GM23338 (cell line): ENCODE measurements around the gene SLC39A11. TPM values are rescaled to one million over a fixed set of nuclear protein-coding genes. Genes with fewer than 3 reads are reported as not detected.

ENCODE experiments used
- ATAC-seq: fragments of 200-7000 bp; cut with Tn5 transposase; 3 replicates; pipeline ENCODE4 v1.9.1; 2020
- DNase-seq: peaks from one replicate; pipeline ENCODE4 v3.0.0-alpha.2; 2015; ENCODE audit warnings: low spot score
- H2AFZ ChIP-seq: fragments of 200-600 bp; sonication (generic); 2 replicates; pipeline ENCODE4 v1.8.0; 2016; ENCODE audit warnings: antibody characterized with exemption, mild to moderate bottlenecking, moderate library complexity
- H3F3A ChIP-seq: fragments of 200-600 bp; sonication (generic); replicated peaks from 2 replicates; pipeline ENCODE4 v1.8.0; 2017; ENCODE audit warnings: antibody characterized with exemption, mixed run types, low read depth
- H3K27ac ChIP-seq: fragments of 200-600 bp; sonication (generic); 2 replicates; pipeline ENCODE4 v1.6.1; 2016; ENCODE audit warnings: low read depth
- H3K27me3 ChIP-seq: fragments of 200-600 bp; sonication (generic); 2 replicates; pipeline ENCODE4 v1.8.0; 2016; ENCODE audit warnings: mild to moderate bottlenecking, mixed run types, moderate library complexity; ENCODE audit not compliant: insufficient read depth
- H3K36me3 ChIP-seq: fragments of 200-600 bp; sonication (generic); 2 replicates; pipeline ENCODE4 v1.8.0; 2016; ENCODE audit warnings: mild to moderate bottlenecking; ENCODE audit not compliant: insufficient read depth
- H3K4me1 ChIP-seq: fragments of 200-600 bp; sonication (generic); 2 replicates; pipeline ENCODE4 v1.8.0; 2016; ENCODE audit warnings: mild to moderate bottlenecking, moderate library complexity; ENCODE audit not compliant: insufficient read depth
- H3K4me2 ChIP-seq: fragments of 200-600 bp; sonication (generic); 2 replicates; pipeline ENCODE4 v1.7.1; 2017; ENCODE audit warnings: mixed run types
- H3K4me3 ChIP-seq: fragments of 200-600 bp; sonication (generic); 2 replicates; pipeline ENCODE4 v1.6.1; 2016; ENCODE audit warnings: mixed run types
- H3K79me2 ChIP-seq: fragments of 200-600 bp; sonication (generic); replicated peaks from 2 replicates; pipeline ENCODE4 v1.8.0; 2017; ENCODE audit warnings: mild to moderate bottlenecking; ENCODE audit not compliant: insufficient read depth
- H3K9me2 ChIP-seq: fragments of 200-600 bp; sonication (generic); 2 replicates; pipeline ENCODE4 v1.8.0; 2017; ENCODE audit not compliant: insufficient read depth
- H4K20me1 ChIP-seq: fragments of 200-600 bp; sonication (generic); replicated peaks from 2 replicates; pipeline ENCODE4 v1.8.0; 2017; ENCODE audit warnings: mild to moderate bottlenecking; ENCODE audit not compliant: insufficient read depth
- H3K27ac Mint-ChIP-seq: 2 replicates; pipeline ENCODE4 v1.8.0; 2020; ENCODE audit warnings: inconsistent platforms, mild to moderate bottlenecking, moderate library complexity, mixed read lengths
- H3K27me3 Mint-ChIP-seq: 3 replicates; pipeline ENCODE4 v1.8.0; 2022; ENCODE audit warnings: low read depth, mild to moderate bottlenecking, moderate library complexity, mixed read lengths, inconsistent platforms; ENCODE audit not compliant: insufficient read depth, poor library complexity
- H3K36me3 Mint-ChIP-seq: 3 replicates; pipeline ENCODE4 v1.8.0; 2021; ENCODE audit warnings: low read depth, mild to moderate bottlenecking, inconsistent platforms, moderate library complexity, mixed read lengths
- H3K4me1 Mint-ChIP-seq: 3 replicates; pipeline ENCODE4 v1.8.0; 2020; ENCODE audit warnings: mild to moderate bottlenecking, inconsistent platforms, mixed read lengths
- H3K4me3 Mint-ChIP-seq: 3 replicates; pipeline ENCODE4 v1.8.0; 2021; ENCODE audit warnings: moderate library complexity, mild to moderate bottlenecking, inconsistent platforms, mixed read lengths
- H3K9me3 Mint-ChIP-seq: 3 replicates; pipeline ENCODE4 v1.8.0; 2020; ENCODE audit warnings: moderate library complexity, mild to moderate bottlenecking, inconsistent platforms, mixed read lengths
- CREB1 ChIP-seq: fragments of 250-450 bp; sonication (Bioruptor Pico); IDR thresholded peaks from 2 replicates; pipeline ENCODE4 v1.5.0; 2020; ENCODE audit warnings: low read depth, mild to moderate bottlenecking, moderate library complexity
- CTCF ChIP-seq, 2 experiments: fragments of 200-600 bp in 1 of 2; sonication (generic) in 1 of 2; conservative IDR thresholded peaks; 2 replicates each; pipeline versions ENCODE4 v1.5.1 to v1.6.1; 2016 to 2017; ENCODE audit warnings: antibody characterized with exemption in 2 of 2, low read depth in 2 of 2, mild to moderate bottlenecking in 2 of 2, moderate library complexity in 1 of 2
- EZH2 ChIP-seq: fragments of 200-600 bp; sonication (generic); IDR thresholded peaks from one replicate; pipeline ENCODE4 v1.8.0; 2017; ENCODE audit warnings: antibody characterized with exemption, mild to moderate bottlenecking, low read depth; ENCODE audit not compliant: unreplicated experiment
- EZH2phosphoT487 ChIP-seq: fragments of 200-600 bp; sonication (generic); IDR thresholded peaks from one replicate; pipeline ENCODE4 v1.8.1; 2018; ENCODE audit warnings: antibody characterized with exemption; ENCODE audit not compliant: unreplicated experiment
- JUNB ChIP-seq: IDR thresholded peaks from one replicate; pipeline ENCODE4 v1.6.1; 2016; ENCODE audit warnings: antibody characterized with exemption; ENCODE audit not compliant: unreplicated experiment
- NANOG ChIP-seq: IDR thresholded peaks from 2 replicates; pipeline ENCODE4 v1.6.1; 2016; ENCODE audit warnings: antibody characterized with exemption, borderline replicate concordance
- POLR2AphosphoS5 ChIP-seq: IDR thresholded peaks from 2 replicates; pipeline ENCODE4 v1.6.1; 2016; ENCODE audit warnings: antibody characterized with exemption, low read depth
- STAT1 ChIP-seq: IDR thresholded peaks from one replicate; pipeline ENCODE4 v1.6.1; 2016; ENCODE audit warnings: antibody characterized with exemption; ENCODE audit not compliant: unreplicated experiment
- ZNF114 ChIP-seq: fragments of 250-450 bp; sonication (Bioruptor Pico); IDR thresholded peaks from 2 replicates; pipeline ENCODE4 v1.5.0; 2020; ENCODE audit warnings: mild to moderate bottlenecking, moderate library complexity
- ZNF331 ChIP-seq: fragments of 250-450 bp; sonication (Bioruptor Pico); IDR thresholded peaks from 2 replicates; pipeline ENCODE4 v1.5.0; 2020; ENCODE audit warnings: low read depth, mild to moderate bottlenecking, moderate library complexity
- ZNF462 ChIP-seq: fragments of 250-450 bp; sonication (Bioruptor Pico); IDR thresholded peaks from 2 replicates; pipeline ENCODE4 v1.5.0; 2020; ENCODE audit warnings: mild to moderate bottlenecking, moderate library complexity
- polyA plus RNA-seq: library from polyadenylated mRNA; unstranded; fragments of >200 nt; fragmentation: Nextera tagmentation; extraction: Ambion mirVana; gene quantifications from 2 replicates; pipeline ENCODE4 v1.2.1, GENCODE V29; 2016
- total RNA-seq: library from RNA; depleted of rRNA; stranded (reverse); fragments of >200 nt; shearing (Covaris generic); gene quantifications from 2 replicates; pipeline ENCODE4 v1.2.3, GENCODE V29; 2014
- TF ChIP-seq, protein P1 (sequence below): IDR thresholded peaks from 2 replicates; pipeline ENCODE4 v1.6.1; 2016; ENCODE audit warnings: antibody characterized with exemption
- TF ChIP-seq, protein P2 (sequence below): IDR thresholded peaks from one replicate; pipeline ENCODE4 v1.6.1; 2018; ENCODE audit warnings: antibody characterized with exemption; ENCODE audit not compliant: unreplicated experiment

SLC39A11 gene
- total and polyA plus RNA-seq, 2 experiments from 2014 or later = 10.8 to 18.1 TPM

DNA sequence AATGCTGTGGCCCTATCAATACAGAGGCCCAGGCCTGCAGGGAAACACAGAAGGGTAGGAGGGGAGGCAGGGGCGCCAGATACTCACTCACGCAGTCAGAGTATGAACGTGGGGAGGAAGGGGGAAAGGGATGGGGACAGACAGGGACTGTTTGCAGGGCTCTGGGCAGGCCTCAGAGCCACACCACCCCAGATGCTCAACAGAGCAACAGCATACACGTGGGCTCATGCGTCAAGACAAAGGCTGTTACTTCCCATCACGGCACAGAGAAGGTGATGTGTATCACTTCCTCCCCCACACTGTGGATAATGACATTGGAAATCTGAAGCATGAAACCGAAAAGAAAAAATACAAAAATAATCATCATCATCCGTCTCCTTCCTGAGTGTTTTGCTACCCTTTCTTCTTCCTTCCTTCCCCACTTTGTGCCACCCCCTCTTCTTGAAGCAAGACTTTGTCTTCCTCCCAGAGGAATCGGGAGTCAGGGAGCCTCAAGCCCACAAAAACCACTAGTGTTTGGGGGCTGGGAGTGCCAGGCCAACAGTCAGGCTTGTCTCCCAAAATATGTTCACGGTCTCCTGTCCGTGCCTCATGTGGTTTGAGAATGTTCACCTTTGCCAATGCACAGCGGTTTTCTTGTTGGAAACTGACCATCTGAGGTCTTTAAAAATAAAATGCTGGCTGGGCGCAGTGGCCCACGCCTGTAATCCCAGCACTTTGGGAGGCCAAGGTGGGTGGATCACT lies 20.1 kb downstream of the SLC39A11 start:
- no peaks in the 10 kb centered on the region for H3F3A ChIP-seq
- no peak overlapping the region for H2AFZ ChIP-seq
- no peak overlapping the region for H3K27ac ChIP-seq
- no peaks in the 10 kb centered on the region for H3K4me1 ChIP-seq
- H3K36me3 Mint-ChIP-seq = peaks cover 5% of the 10 kb centered on the region; the same call in 1 of the 3 replicates
- H3K4me2 ChIP-seq = no peak overlapping the region
- no peaks in the 10 kb centered on the region for H3K36me3 ChIP-seq
- H3K4me3 Mint-ChIP-seq = no peak overlapping the region
- ATAC-seq (no peak), DNase-seq (no peak)
- H3K4me3 ChIP-seq = no peak overlapping the region
- H3K27me3 Mint-ChIP-seq = no peaks in the 10 kb centered on the region
- H3K79me2 ChIP-seq = no peaks in the 10 kb centered on the region
- 0 out of 3 replicates have a peak, but pooled peaks cover 3% of the 10 kb centered on the region for H3K9me3 Mint-ChIP-seq
- no peaks in the 10 kb centered on the region for H3K4me1 Mint-ChIP-seq
- H3K27me3 ChIP-seq = no peaks in the 10 kb centered on the region
- no peaks in the 10 kb centered on the region for H3K9me2 ChIP-seq
- H3K27ac Mint-ChIP-seq = no peak overlapping the region
- TF ChIP-seq EZH2 (no peak), ZNF114 (CRISPR knock-in tag) (no peak), CREB1 (no peak), STAT1 (no peak), NANOG (no peak), ZNF462 (CRISPR knock-in tag) (no peak), CTCF (conservative IDR thresholded peaks at IDR 0.05; ENCODE audit: low read depth in 2 of 2) (no peak), EZH2phosphoT487 (no peak), ZNF331 (CRISPR knock-in tag) (no peak), JUNB (no peak), POLR2AphosphoS5 (no peak)
- TF ChIP-seq, protein P1, sequence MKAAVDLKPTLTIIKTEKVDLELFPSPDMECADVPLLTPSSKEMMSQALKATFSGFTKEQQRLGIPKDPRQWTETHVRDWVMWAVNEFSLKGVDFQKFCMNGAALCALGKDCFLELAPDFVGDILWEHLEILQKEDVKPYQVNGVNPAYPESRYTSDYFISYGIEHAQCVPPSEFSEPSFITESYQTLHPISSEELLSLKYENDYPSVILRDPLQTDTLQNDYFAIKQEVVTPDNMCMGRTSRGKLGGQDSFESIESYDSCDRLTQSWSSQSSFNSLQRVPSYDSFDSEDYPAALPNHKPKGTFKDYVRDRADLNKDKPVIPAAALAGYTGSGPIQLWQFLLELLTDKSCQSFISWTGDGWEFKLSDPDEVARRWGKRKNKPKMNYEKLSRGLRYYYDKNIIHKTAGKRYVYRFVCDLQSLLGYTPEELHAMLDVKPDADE = no peak
- TF ChIP-seq, protein P2, sequence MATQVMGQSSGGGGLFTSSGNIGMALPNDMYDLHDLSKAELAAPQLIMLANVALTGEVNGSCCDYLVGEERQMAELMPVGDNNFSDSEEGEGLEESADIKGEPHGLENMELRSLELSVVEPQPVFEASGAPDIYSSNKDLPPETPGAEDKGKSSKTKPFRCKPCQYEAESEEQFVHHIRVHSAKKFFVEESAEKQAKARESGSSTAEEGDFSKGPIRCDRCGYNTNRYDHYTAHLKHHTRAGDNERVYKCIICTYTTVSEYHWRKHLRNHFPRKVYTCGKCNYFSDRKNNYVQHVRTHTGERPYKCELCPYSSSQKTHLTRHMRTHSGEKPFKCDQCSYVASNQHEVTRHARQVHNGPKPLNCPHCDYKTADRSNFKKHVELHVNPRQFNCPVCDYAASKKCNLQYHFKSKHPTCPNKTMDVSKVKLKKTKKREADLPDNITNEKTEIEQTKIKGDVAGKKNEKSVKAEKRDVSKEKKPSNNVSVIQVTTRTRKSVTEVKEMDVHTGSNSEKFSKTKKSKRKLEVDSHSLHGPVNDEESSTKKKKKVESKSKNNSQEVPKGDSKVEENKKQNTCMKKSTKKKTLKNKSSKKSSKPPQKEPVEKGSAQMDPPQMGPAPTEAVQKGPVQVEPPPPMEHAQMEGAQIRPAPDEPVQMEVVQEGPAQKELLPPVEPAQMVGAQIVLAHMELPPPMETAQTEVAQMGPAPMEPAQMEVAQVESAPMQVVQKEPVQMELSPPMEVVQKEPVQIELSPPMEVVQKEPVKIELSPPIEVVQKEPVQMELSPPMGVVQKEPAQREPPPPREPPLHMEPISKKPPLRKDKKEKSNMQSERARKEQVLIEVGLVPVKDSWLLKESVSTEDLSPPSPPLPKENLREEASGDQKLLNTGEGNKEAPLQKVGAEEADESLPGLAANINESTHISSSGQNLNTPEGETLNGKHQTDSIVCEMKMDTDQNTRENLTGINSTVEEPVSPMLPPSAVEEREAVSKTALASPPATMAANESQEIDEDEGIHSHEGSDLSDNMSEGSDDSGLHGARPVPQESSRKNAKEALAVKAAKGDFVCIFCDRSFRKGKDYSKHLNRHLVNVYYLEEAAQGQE = no peak
- H4K20me1 ChIP-seq = no peaks in the 10 kb centered on the region
